ENCODE data around the gene KCNJ16.

Gene KCNJ16

DNA sequence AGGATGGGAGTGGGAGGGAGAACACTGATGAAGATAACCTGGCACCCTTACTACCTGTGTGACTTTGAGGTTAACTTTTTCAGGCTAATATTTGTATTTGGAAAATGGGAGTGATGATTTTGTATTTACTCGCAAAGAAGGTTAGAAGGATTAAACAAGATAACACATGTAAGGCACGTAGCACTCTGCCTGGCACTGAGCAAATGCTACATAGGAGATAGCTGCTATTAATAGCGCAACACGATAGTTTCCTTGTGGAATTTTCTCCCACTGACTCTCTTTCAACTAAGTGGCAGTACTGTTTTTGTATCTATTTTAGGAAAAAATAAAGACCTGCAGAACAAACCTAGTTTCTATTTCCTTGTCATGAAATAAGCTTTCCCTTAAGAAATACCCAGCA lies 15.4 kb upstream of the KCNJ16 start:
- Histone ChIP-seq H3K4me1 (no peaks in the 10 kb centered on the region), H4K20me1 (no peaks in the 10 kb centered on the region), H3K4me3 (no peak overlapping the region), H3K36me3 (no peaks in the 10 kb centered on the region), H3K9ac (no peak overlapping the region), H3K9me3 (replicated peaks in 1 of 11) (0 out of 22 replicates have a peak, but pooled peaks cover 0 to 4% (median 0%) of the 10 kb centered on the region in 11 experiments), H3K27me3 (no peaks in the 10 kb centered on the region), H3K4me2 (no peak overlapping the region), H3K27ac (no peak overlapping the region)
- TF ChIP-seq Cebpa-rat (IDR thresholded peaks at IDR 0.05), result no peak

DNA sequence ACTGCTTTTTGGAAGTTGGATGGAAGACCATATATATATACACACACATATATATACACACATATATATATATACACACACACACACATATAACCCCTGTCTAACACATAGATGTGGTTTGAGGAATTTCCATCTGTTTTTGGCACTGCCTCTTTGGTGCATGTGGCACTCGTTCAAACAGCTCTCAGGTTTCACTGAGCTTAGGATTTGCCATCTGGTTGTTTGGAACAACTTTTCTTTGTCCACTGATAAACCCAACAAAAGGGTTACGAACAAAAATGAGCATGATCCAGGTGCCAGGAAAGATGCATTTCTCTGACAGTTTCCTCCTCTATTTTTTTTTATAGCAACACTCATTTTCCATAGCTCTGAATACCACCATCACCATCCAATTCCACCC lies 14.6 kb upstream of the KCNJ16 start:
- no peak for TF ChIP-seq Cebpa-rat (IDR thresholded peaks at IDR 0.05)
- Histone ChIP-seq H4K20me1 (no peaks in the 10 kb centered on the region), H3K4me2 (no peak overlapping the region), H3K9ac (no peak overlapping the region), H3K9me3 (replicated peaks in 1 of 11) (0 out of 22 replicates have a peak, but pooled peaks cover 0 to 4% (median 0%) of the 10 kb centered on the region in 11 experiments), H3K36me3 (no peaks in the 10 kb centered on the region), H3K27ac (no peak overlapping the region), H3K27me3 (no peaks in the 10 kb centered on the region), H3K4me3 (no peak overlapping the region), H3K4me1 (no peaks in the 10 kb centered on the region)

DNA sequence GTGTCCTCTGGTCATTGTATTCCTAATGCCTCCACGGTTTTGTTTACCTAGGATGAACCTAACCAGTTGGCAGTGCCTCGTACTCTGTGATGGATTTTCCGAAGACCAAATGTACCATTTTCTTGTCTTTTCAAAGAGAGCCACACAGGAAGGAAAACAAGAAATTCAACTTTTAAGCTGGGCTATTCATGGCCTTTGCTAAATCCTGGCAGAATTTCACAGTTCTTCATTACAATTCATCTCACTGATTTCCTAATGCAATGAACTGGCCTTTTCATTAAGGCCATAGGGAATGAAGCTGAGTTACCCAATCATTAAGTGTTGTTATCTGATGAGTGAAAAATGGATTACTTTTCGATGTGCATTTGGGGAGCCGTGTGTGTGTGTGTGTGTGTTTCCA lies 7.9 kb upstream of the KCNJ16 start:
- Histone ChIP-seq H4K20me1 (no peaks in the 10 kb centered on the region), H3K27ac (no peak overlapping the region), H3K36me3 (no peaks in the 10 kb centered on the region), H3K4me2 (no peak overlapping the region), H3K9me3 (replicated peaks in 1 of 11) (no peaks in the 10 kb centered on the region), H3K4me3 (no peak overlapping the region), H3K4me1 (peaks cover 0 to 4% (median 0%) of the 10 kb centered on the region in 10 experiments; a peak in 1 of 20 replicates), H3K9ac (no peak overlapping the region), H3K27me3 (no peaks in the 10 kb centered on the region)
- TF ChIP-seq Cebpa-rat (IDR thresholded peaks at IDR 0.05), result no peak

DNA sequence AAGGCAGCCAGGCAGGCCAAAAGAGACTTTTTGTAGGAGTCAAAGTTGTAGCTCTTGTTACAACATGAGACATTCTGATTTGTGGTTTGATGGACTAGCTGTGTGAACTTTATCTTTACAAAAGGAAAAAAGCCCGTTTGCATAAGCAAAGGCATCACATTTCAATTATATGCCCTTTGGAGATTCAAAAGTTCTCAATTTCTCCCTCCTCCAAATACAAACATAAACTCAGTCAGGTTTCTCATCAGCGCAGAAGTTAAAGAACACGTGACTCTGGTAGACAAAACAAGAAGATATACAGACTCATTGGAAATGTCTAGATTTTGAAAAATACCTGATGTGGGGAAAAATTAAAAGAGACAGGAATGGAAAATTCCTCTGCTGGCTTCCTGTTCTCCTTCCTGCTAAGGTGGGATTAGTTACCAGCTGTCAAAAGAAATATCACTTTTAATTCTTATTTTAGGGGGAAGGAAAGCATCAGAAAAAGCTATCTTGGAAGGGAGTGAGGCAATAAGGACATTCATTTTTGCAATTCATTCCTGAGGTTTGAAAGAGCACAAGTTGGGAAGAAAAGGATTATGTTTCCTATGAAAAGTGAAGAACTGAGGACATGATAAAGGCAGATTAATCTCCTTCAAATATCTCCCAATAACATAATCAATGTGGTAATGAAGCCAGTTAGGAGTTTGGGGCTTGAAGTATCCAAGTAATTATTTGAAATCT lies 4.6 kb upstream of the KCNJ16 start:
- Histone ChIP-seq H3K27me3 (no peaks in the 10 kb centered on the region), H4K20me1 (no peaks in the 10 kb centered on the region), H3K9me3 (replicated peaks in 1 of 11) (no peaks in the 10 kb centered on the region), H3K4me3 (no peak overlapping the region), H3K4me1 (peaks cover 0 to 14% (median 0%) of the 10 kb centered on the region in 10 experiments; a peak in 1 of 20 replicates), H3K36me3 (no peaks in the 10 kb centered on the region), H3K9ac (no peak overlapping the region), H3K27ac (no peak overlapping the region), H3K4me2 (no peak overlapping the region)
- TF ChIP-seq Cebpa-rat (IDR thresholded peaks at IDR 0.05), result no peak

DNA sequence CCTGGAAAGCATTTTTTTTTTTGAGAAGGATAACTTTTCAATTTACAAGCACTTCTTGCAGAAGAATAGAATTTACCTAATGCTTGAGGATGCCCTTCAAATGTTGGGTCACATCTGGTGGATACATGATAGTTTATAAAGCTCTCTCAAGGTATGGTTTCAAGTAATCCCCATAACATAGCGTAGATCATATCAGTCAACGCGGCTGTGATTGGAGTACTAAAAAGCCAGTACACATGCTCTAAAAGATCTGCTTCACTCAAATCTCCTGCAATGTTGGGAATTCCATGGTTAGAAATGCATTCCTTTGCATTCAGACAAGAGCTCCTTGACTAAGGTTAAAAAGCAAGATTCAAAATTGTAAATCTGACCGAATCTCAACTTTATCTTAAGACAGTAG lies 3.9 kb upstream of the KCNJ16 start:
- Histone ChIP-seq H3K4me2 (no peak overlapping the region), H3K4me1 (peaks cover 0 to 14% (median 0%) of the 10 kb centered on the region in 10 experiments; a peak in 1 of 20 replicates), H4K20me1 (no peaks in the 10 kb centered on the region), H3K36me3 (no peaks in the 10 kb centered on the region), H3K4me3 (no peak overlapping the region), H3K9me3 (replicated peaks in 1 of 11) (no peaks in the 10 kb centered on the region), H3K27me3 (no peaks in the 10 kb centered on the region), H3K9ac (no peak overlapping the region), H3K27ac (no peak overlapping the region)
- no peak for TF ChIP-seq Cebpa-rat (IDR thresholded peaks at IDR 0.05)

DNA sequence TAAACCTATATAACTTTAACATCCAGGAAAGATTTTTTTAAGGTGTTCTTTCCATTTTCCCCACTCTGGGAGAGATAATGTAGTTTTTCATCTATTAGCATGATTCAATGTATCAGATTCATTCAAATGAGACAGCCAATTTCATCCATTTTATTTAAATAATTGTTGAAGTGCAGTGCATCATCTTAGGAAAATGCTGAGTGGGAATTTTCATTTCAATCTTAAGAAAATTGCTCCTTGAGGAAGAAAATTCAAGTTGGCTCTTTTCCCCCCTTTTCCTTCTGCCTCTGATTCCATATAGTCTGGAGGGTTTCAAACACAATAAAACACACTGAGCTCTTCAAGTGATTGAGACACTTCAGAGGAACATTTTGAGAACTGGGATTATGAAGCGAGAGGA lies 3.4 kb upstream of the KCNJ16 start:
- no peak overlapping the region for H3K4me2 ChIP-seq
- no peaks in the 10 kb centered on the region for H3K36me3 ChIP-seq
- H3K27me3 ChIP-seq, result no peaks in the 10 kb centered on the region
- no peaks in the 10 kb centered on the region for H3K9me3 ChIP-seq (replicated peaks in 1 of 11)
- no peaks in the 10 kb centered on the region for H4K20me1 ChIP-seq
- TF ChIP-seq Cebpa-rat (IDR thresholded peaks at IDR 0.05), result no peak
- peaks cover 0 to 14% (median 0%) of the 10 kb centered on the region in 10 experiments; a peak in 1 of 20 replicates for H3K4me1 ChIP-seq
- no peak overlapping the region for H3K4me3 ChIP-seq
- no peak overlapping the region for H3K27ac ChIP-seq
- H3K9ac ChIP-seq, result no peak overlapping the region

DNA sequence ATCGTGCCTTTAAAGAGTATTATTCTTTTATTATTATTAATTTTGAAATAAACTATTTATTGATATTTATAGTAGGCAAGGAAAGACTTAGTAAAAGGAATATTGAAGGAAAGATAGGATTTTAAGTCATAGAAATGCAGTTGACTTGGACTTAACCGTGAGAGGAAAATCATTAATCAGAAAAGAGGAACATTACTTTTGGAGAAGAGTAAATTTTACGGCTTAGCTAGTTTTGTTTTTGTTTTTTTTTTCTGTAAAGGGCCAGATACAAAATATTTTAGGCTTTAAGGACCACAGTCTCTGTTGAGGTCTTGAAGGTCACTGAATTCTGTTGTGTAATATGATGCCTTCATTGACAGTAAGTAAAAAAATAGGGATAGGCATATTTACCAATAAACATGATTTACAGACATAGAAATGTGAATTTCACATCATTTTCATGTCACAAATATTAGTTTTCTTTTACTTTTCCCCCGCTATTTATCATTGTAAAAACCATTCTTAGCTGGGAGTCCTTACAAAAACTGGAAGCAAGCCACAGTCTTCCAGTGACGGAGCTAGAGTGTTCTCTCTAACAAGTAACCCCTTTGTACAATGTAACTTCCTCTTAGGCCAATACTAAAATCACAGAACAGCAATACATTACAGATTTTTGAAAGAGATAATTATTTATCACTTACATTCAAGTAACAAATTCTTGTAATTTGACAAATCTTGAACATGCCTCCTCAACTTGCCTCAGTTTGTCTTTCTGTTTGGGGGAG lies 2.3 kb upstream of the KCNJ16 start:
- TF ChIP-seq Cebpa-rat (IDR thresholded peaks at IDR 0.05), result no peak
- Histone ChIP-seq H3K27ac (no peak overlapping the region), H4K20me1 (no peaks in the 10 kb centered on the region), H3K9ac (no peak overlapping the region), H3K4me2 (peak overlapping the region in 2 of 11 experiments; percentile 22 to 31; a peak in 3 of 22 replicates), H3K27me3 (no peaks in the 10 kb centered on the region), H3K4me1 (peaks cover 0 to 14% (median 0%) of the 10 kb centered on the region in 10 experiments; a peak in 4 of 20 replicates), H3K36me3 (no peaks in the 10 kb centered on the region), H3K4me3 (no peak overlapping the region), H3K9me3 (replicated peaks in 1 of 11) (no peaks in the 10 kb centered on the region)

DNA sequence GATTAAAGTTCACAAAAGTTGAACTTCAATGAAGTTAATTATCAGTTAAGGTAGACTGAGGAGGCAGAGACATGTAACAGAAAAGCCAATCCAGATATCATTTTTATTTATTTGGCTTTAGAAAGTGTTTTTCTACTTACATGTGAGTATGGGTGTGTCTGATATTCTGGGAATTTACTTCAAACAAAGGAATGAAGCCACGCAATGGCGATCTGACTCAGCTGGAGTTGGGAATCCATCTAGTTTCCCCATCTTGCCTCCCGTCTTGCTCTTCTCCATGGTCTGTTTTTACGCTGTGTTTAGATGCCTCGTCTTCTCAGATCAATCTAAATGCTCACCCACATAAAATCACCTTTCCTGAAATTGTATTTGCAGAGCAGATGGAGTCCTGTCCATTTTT lies 1.7 kb upstream of the KCNJ16 start:
- Histone ChIP-seq H3K4me3 (no peak overlapping the region), H3K36me3 (no peaks in the 10 kb centered on the region), H3K27ac (no peak overlapping the region), H3K9ac (no peak overlapping the region), H3K9me3 (replicated peaks in 1 of 11) (no peaks in the 10 kb centered on the region), H4K20me1 (no peaks in the 10 kb centered on the region), H3K4me1 (peaks cover 0 to 14% (median 0%) of the 10 kb centered on the region in 10 experiments; a peak in 4 of 20 replicates), H3K27me3 (no peaks in the 10 kb centered on the region), H3K4me2 (peak overlapping the region in 1 of 11 experiments; percentile 31; a peak in 1 of 22 replicates)
- TF ChIP-seq Cebpa-rat (IDR thresholded peaks at IDR 0.05), result no peak

DNA sequence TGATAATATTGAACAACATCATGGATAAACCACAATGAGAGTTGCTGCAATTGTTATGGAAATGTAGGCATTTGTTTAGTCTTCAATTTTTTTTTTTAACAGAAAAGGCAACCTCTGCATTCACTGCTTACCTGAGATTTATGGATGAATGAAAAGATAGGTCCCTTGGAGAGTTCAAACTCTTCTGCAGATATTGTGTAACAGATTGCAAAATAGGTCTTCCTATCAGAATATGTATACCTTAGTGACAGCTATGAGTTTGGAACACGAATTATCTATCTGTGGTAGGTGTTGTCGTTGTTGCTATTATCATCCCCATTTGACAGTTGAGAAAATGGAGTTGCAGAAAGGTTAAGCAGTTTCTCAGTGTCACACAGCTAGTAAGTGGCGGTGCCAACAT lies 1.2 kb upstream of the KCNJ16 start:
- no peaks in the 10 kb centered on the region for H4K20me1 ChIP-seq
- TF ChIP-seq Cebpa-rat (IDR thresholded peaks at IDR 0.05), result no peak
- no peaks in the 10 kb centered on the region for H3K27me3 ChIP-seq
- no peaks in the 10 kb centered on the region for H3K9me3 ChIP-seq (replicated peaks in 1 of 11)
- no peak overlapping the region for H3K9ac ChIP-seq
- no peak overlapping the region for H3K4me2 ChIP-seq
- H3K4me1 ChIP-seq, result peaks cover 0 to 14% (median 0%) of the 10 kb centered on the region in 10 experiments; a peak in 4 of 20 replicates
- H3K4me3 ChIP-seq, result no peak overlapping the region
- H3K27ac ChIP-seq, result no peak overlapping the region
- no peaks in the 10 kb centered on the region for H3K36me3 ChIP-seq

All from BLaER1 treated with 17β-estradiol and CSF1 and Interleukin-3, amounts not matched to agents 10 nM and 100 nM (cell line).